ENCODE results near the gene SPINK4. TPM values are rescaled to one million over a fixed set of nuclear protein-coding genes. Genes with fewer than 3 reads are reported as not detected.

SPINK4 gene
- total RNA-seq, 6 experiments from 2014 or later = not detected

DNA sequence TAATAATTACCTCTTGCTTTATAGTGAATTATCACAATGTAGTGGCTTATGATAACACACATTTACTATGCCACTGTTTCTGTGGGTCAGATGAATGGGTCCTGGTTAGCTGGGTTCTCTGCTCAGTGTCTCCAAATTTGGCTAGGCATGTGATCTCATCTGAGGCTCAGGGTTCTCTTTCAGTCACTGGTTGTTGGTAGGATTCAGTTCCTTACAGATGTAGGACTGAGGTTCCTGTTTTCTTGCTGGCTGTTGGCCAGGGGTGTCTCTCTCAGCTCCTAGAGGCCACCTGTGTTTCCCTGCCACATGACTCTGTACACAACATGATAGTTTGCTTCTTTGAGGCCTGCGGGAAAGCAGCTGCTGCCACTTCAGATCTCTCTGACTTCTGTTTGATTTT is 57.5 kb downstream of the SPINK4 start:
- H3K4me1 ChIP-seq = peaks cover 0 to 79% (median 33%) of the 10 kb centered on the region in 4 donors
- ATAC-seq (peak; percentile 14 to 39 (median 21)), DNase-seq (peak in 2 of 3 donors; percentile 31 to 52)
- peak overlapping the region in 1 of 3 donors; percentile 34 for H3K27ac ChIP-seq
- no peaks in the 10 kb centered on the region for H3K9me3 ChIP-seq
- H3K4me3 ChIP-seq = no peak overlapping the region
- intact Hi-C loops (cut with DNase I) = no loop called here
- H3K36me3 ChIP-seq = peaks cover 5 to 65% (median 26%) of the 10 kb centered on the region in 4 donors
- TF ChIP-seq, protein P1, sequence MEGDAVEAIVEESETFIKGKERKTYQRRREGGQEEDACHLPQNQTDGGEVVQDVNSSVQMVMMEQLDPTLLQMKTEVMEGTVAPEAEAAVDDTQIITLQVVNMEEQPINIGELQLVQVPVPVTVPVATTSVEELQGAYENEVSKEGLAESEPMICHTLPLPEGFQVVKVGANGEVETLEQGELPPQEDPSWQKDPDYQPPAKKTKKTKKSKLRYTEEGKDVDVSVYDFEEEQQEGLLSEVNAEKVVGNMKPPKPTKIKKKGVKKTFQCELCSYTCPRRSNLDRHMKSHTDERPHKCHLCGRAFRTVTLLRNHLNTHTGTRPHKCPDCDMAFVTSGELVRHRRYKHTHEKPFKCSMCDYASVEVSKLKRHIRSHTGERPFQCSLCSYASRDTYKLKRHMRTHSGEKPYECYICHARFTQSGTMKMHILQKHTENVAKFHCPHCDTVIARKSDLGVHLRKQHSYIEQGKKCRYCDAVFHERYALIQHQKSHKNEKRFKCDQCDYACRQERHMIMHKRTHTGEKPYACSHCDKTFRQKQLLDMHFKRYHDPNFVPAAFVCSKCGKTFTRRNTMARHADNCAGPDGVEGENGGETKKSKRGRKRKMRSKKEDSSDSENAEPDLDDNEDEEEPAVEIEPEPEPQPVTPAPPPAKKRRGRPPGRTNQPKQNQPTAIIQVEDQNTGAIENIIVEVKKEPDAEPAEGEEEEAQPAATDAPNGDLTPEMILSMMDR (IDR thresholded peaks at IDR 0.05) = no peak
- TF ChIP-seq POLR2A (IDR thresholded peaks at IDR 0.05) = no peak
- H3K27me3 ChIP-seq = no peaks in the 10 kb centered on the region
- 0% methylated on average over 1 of the region's 1 CpG for WGBS (ENCODE audit: insufficient coverage, low coverage, low lambda C conversion rate, missing lambda C conversion rate)

Other genes with a start within 250 kb of the SPINK4 start
- 10 to 100 TPM; 11.4 to 23.2 (median 15.3) TPM for gene APTX, start 238.5 kb upstream of the SPINK4 start, total RNA-seq
- 100 to 1,000 TPM in 2 of 6 experiments, 10 to 100 TPM in 4; 60.1 to 130 (median 93.9) TPM for gene DNAJA1, start 214.9 kb upstream of the SPINK4 start, total RNA-seq
- gene SMU1, start 163.5 kb upstream of the SPINK4 start, total RNA-seq = 10 to 100 TPM in 2 of 6 experiments, 1 to 10 TPM in 4; 7.0 to 10.4 (median 8.5) TPM
- 100 to 1,000 TPM in 1 of 6 experiments, 10 to 100 TPM in 5; 48.5 to 145 (median 79.5) TPM for gene B4GALT1, start 72.8 kb upstream of the SPINK4 start, total RNA-seq
- 10 to 100 TPM; 28.8 to 42.6 (median 38.1) TPM for gene BAG1, start 24.5 kb downstream of the SPINK4 start, total RNA-seq
- 10 to 100 TPM; 19.7 to 30.3 (median 26.0) TPM for gene CHMP5, start 24.9 kb downstream of the SPINK4 start, total RNA-seq
- gene NFX1, start 50.3 kb downstream of the SPINK4 start, total RNA-seq = 10 to 100 TPM; 22.6 to 29.2 (median 24.8) TPM
- gene AQP7, start 162.4 kb downstream of the SPINK4 start, total RNA-seq = 10 to 100 TPM; 10.4 to 25.1 (median 16.6) TPM
- gene AQP3, start 207.4 kb downstream of the SPINK4 start, total RNA-seq = 100 to 1,000 TPM in 3 of 6 experiments, 10 to 100 TPM in 3; 49.7 to 158 (median 109) TPM
- gene NOL6, start 233.8 kb downstream of the SPINK4 start, total RNA-seq = 10 to 100 TPM; 12.3 to 26.1 (median 15.4) TPM